HCT116 (cell line): ENCODE data around the gene CDS1. TPM values are rescaled to one million over a fixed set of nuclear protein-coding genes. Genes with fewer than 3 reads are reported as not detected.
"Not testable (repeated sequence)": the region's sequence is repeated elsewhere in the genome, so short reads cannot be mapped to it uniquely, and the experiment has no call there.

Experiments
- ATAC-seq: fragments of 200-7000 bp; cut with Tn5 transposase; 2 replicates; pipeline ENCODE4 v1.9.1; 2020; ENCODE audit warnings: mild to moderate bottlenecking, moderate library complexity
- BruUV-seq: library from RNA; stranded (reverse); fragments of 400-500 nt; replicated peaks from 2 replicates; lab custom pipeline; 2021; lab: Mats Ljungman, UMichigan
- CTCF ChIA-PET: fragments of 300-600 bp; sonication (Branson Sonifier 250); formaldehyde crosslinking; loops from one replicate; lab custom pipeline; 2021; ENCODE audit warnings: antibody characterized with exemption; lab: Charles Lee
- POLR2A ChIA-PET: fragments of 300-600, 350-600 bp; sonication (Branson Sonifier 250); formaldehyde crosslinking; loops from one replicate; lab custom pipeline; 2021; ENCODE audit warnings: antibody characterized with exemption; lab: Charles Lee
- RAD21 ChIA-PET, 2 experiments: fragments of 300-600 bp; sonication (Branson Sonifier 250); formaldehyde crosslinking; loops; one replicate each; lab custom pipeline; 2023; ENCODE audit warnings: low total read pairs in 2 of 2; ENCODE audit not compliant: uncharacterized antibody in 2 of 2, unreplicated experiment in 2 of 2, low non-redundant PET in 1 of 2; lab: Charles Lee
- DNase-seq: peaks from one replicate; pipeline ENCODE4 v3.0.0-alpha.2; 2010; ENCODE audit warnings: low read depth, low spot score
- H2AFZ ChIP-seq: fragments of 200-600 bp; shearing (Covaris generic), sonication (generic); 2 replicates; pipeline ENCODE4 v1.6.1; 2017; ENCODE audit warnings: low read depth, mixed run types, mixed read lengths, antibody characterized with exemption, low read length; ENCODE audit not compliant: poor library complexity, severe bottlenecking
- H3K27ac ChIP-seq: 2 replicates; pipeline ENCODE4 v1.5.1; 2012; ENCODE audit warnings: low read depth, low read length
- H3K27me3 ChIP-seq: fragments of 200-600 bp; sonication (generic); 2 replicates; pipeline ENCODE4 v1.6.1; 2016; ENCODE audit warnings: mixed run types, low read length, mixed read lengths; ENCODE audit not compliant: insufficient read depth
- H3K36me3 ChIP-seq, 2 experiments: fragments of 200-500 bp in 1 of 2; fragments of 200-600 bp in 1 of 2; sonication (Bioruptor generic) in 1 of 2; sonication (generic) in 1 of 2; 2 replicates each; pipeline versions ENCODE4 v1.5.1 to v1.6.1; 2014 to 2016; ENCODE audit warnings: low read length in 2 of 2, inconsistent platforms in 1 of 2, mixed read lengths in 1 of 2, mixed run types in 1 of 2; ENCODE audit not compliant: insufficient read depth in 2 of 2, control insufficient read depth in 1 of 2
- H3K4me1 ChIP-seq, 2 experiments: fragments of 200-600 bp in 1 of 2; sonication (generic) in 1 of 2; 2 replicates each; pipeline versions ENCODE4 v1.5.1 to v1.6.1; 2012 to 2017; ENCODE audit warnings: low read length in 2 of 2, inconsistent platforms in 1 of 2, mild to moderate bottlenecking in 1 of 2, mixed read lengths in 1 of 2, mixed run types in 1 of 2, moderate library complexity in 1 of 2; ENCODE audit not compliant: insufficient read depth in 2 of 2, control insufficient read depth in 1 of 2
- H3K4me2 ChIP-seq: fragments of 200-600 bp; sonication (generic); 2 replicates; pipeline ENCODE4 v1.6.1; 2017; ENCODE audit warnings: mixed run types, low read length, mixed read lengths
- H3K4me3 ChIP-seq, 2 experiments: fragments of 200-600 bp in 1 of 2; sonication (generic) in 1 of 2; replicated peaks in 1 of 2; 2 replicates each; pipeline ENCODE4 v1.5.1; 2011 to 2016; ENCODE audit warnings: low read length in 2 of 2, control low read depth in 1 of 2, low read depth in 1 of 2, mild to moderate bottlenecking in 1 of 2, mixed read lengths in 1 of 2, mixed run types in 1 of 2
- H3K79me2 ChIP-seq: fragments of 200-600 bp; sonication (generic); 2 replicates; pipeline ENCODE4 v1.6.1; 2017; ENCODE audit warnings: mild to moderate bottlenecking, mixed run types, low read length, moderate library complexity, mixed read lengths; ENCODE audit not compliant: insufficient read depth
- H3K9ac ChIP-seq: fragments of 200-600 bp; sonication (generic); 2 replicates; pipeline ENCODE4 v1.6.1; 2016; ENCODE audit warnings: low read length, mixed read lengths
- H3K9me2 ChIP-seq: fragments of 200-600 bp; sonication (generic), shearing (Covaris generic); 2 replicates; pipeline ENCODE4 v1.6.1; 2017; ENCODE audit warnings: mixed run types, mild to moderate bottlenecking, moderate library complexity; ENCODE audit not compliant: insufficient read depth
- H3K9me3 ChIP-seq, 2 experiments: fragments of 200-500 bp in 1 of 2; fragments of 200-600 bp in 1 of 2; sonication (Bioruptor generic) in 1 of 2; sonication (generic) in 1 of 2; 2 replicates each; pipeline ENCODE4 v1.6.1; 2014 to 2017; ENCODE audit warnings: low read length in 2 of 2, mixed read lengths in 2 of 2, inconsistent platforms in 1 of 2, low read depth in 1 of 2, mild to moderate bottlenecking in 1 of 2, mixed run types in 1 of 2, moderate library complexity in 1 of 2; ENCODE audit not compliant: control insufficient read depth in 1 of 2, insufficient read depth in 1 of 2
- H4K20me1 ChIP-seq: fragments of 200-600 bp; sonication (generic), shearing (Covaris generic); 2 replicates; pipeline ENCODE4 v1.6.1; 2017; ENCODE audit warnings: mixed run types, mild to moderate bottlenecking, moderate library complexity; ENCODE audit not compliant: insufficient read depth
- CBX3 ChIP-seq: IDR thresholded peaks from 2 replicates; pipeline ENCODE4 v1.6.1; 2012; ENCODE audit warnings: low read depth
- CEBPB ChIP-seq: IDR thresholded peaks from 2 replicates; pipeline ENCODE4 v1.6.1; 2012; ENCODE audit warnings: low read depth
- ELF1 ChIP-seq: IDR thresholded peaks from 2 replicates; pipeline ENCODE4 v1.6.1; 2012; ENCODE audit warnings: low read depth, borderline replicate concordance
- EZH2 ChIP-seq: fragments of 200-600 bp; sonication (generic); IDR thresholded peaks from 2 replicates; pipeline ENCODE4 v1.6.1; 2017; ENCODE audit warnings: antibody characterized with exemption, mixed run types
- JUND ChIP-seq: IDR thresholded peaks from 2 replicates; pipeline ENCODE4 v1.6.1; 2012
- MAX ChIP-seq: IDR thresholded peaks from 2 replicates; pipeline ENCODE4 v1.6.1; 2012
- RAD21 ChIP-seq: IDR thresholded peaks from 2 replicates; pipeline ENCODE4 v1.6.1; 2012; ENCODE audit warnings: low read depth, mild to moderate bottlenecking
- SP1 ChIP-seq: IDR thresholded peaks from 2 replicates; pipeline ENCODE4 v1.6.1; 2012; ENCODE audit warnings: low read depth
- SRF ChIP-seq: IDR thresholded peaks from 2 replicates; pipeline ENCODE4 v1.6.1; 2012; ENCODE audit warnings: low read depth
- TCF7L2 ChIP-seq: IDR thresholded peaks from 2 replicates; pipeline ENCODE4 v1.7.0; 2011; ENCODE audit warnings: borderline replicate concordance, inconsistent platforms; ENCODE audit not compliant: insufficient read depth, insufficient read length; ENCODE audit errors: extremely low read depth
- ZNF274 ChIP-seq: fragments of 200-500 bp; sonication (Bioruptor generic); IDR thresholded peaks from 2 replicates; pipeline ENCODE4 v1.6.1; 2014; ENCODE audit warnings: mild to moderate bottlenecking, low read depth, low read length, inconsistent platforms
- intact Hi-C: fragments of 100-400 bp; cut with micrococcal nuclease; formaldehyde crosslinking; loops from 2 replicates; pipeline ENCODE4 v1.10.0; 2022
- total RNA-seq: library from RNA; stranded (reverse); gene quantifications from one replicate; pipeline ENCODE4 v1.2.1, GENCODE V29; 2021; ENCODE audit not compliant: unreplicated experiment

The CDS1 gene
- total RNA-seq, 1 experiment from 2014 or later: 14.6 TPM

GRCh38 chr4:84681486-84682274 is 98.8 kb downstream of the CDS1 start:
- Histone ChIP-seq H3K27ac (peak overlapping the region; percentile 28; the same call in 1 of the 2 replicates), H4K20me1 (no peaks in the 10 kb centered on the region), H3K9me3 (no peaks in the 10 kb centered on the region), H3K9ac (peak overlapping the region; percentile 4; the same call in 1 of the 2 replicates), H3K4me3 (peak overlapping the region in 1 of 2 experiments; percentile 20; a peak in 2 of 4 replicates), H3K9me2 (no peaks in the 10 kb centered on the region), H3K79me2 (no peaks in the 10 kb centered on the region), H2AFZ (no peak overlapping the region), H3K4me2 (peak overlapping the region; percentile 68), H3K4me1 (peaks cover 21 to 30% of the 10 kb centered on the region in 2 experiments), H3K27me3 (no peaks in the 10 kb centered on the region), H3K36me3 (0 out of 4 replicates have a peak, but pooled peaks cover 0 to 4% of the 10 kb centered on the region in 2 experiments)
- POLR2A ChIA-PET: interaction anchor here (1.5 kb wide), 1 partner anchor 9 kb away, joined by 5 read pairs; no protein-coding TSS in a partner anchor
- RAD21 ChIA-PET: interaction anchor here (0.7 to 1.0 kb wide), 2 partner anchors 103 kb away, joined by 3 read pairs; no protein-coding TSS in a partner anchor
- TF ChIP-seq SRF (peak; percentile 85), TCF7L2 (peak; percentile 87), ELF1 (0 out of 2 replicates have a peak, but pooled peaks have one; percentile 10), CBX3 (peak; percentile 73; the same call in 1 of the 2 replicates), EZH2 (no peak), MAX (peak; percentile 27; the same call in 1 of the 2 replicates), RAD21 (peak; percentile 39), JUND (no peak), ZNF274 (no peak), CEBPB (no peak), SP1 (peak; percentile 42; the same call in 1 of the 2 replicates)
- CTCF ChIA-PET: interaction anchor here (0.7 kb wide), 1 partner anchor 68 kb away, joined by 3 read pairs; no protein-coding TSS in a partner anchor
- DNase-seq: no peak
- BruUV-seq: no TSS peak
- intact Hi-C loops: loop anchor here (2.0 kb wide), 1 partner anchor 77 kb away; no protein-coding TSS in a partner anchor
- ATAC-seq: peak; percentile 91

GRCh38 chr4:84682661-84683060 is 99.7 kb downstream of the CDS1 start:
- H3K27ac ChIP-seq, BruUV-seq, intact Hi-C loops, CTCF ChIA-PET, H4K20me1 ChIP-seq, H3K9me3 ChIP-seq, RAD21 ChIA-PET, H3K36me3 ChIP-seq, H2AFZ ChIP-seq, H3K79me2 ChIP-seq, H3K27me3 ChIP-seq, H3K9ac ChIP-seq, DNase-seq, ATAC-seq, H3K9me2 ChIP-seq, H3K4me3 ChIP-seq: not testable (repeated sequence)
- POLR2A ChIA-PET: interaction anchor here (1.5 kb wide), 1 partner anchor 8 kb away, joined by 5 read pairs; no protein-coding TSS in a partner anchor
- Histone ChIP-seq H3K4me1 (peaks cover 21 to 30% of the 10 kb centered on the region in 2 experiments), H3K4me2 (peak overlapping the region; percentile 68)
